ENCODE results near the gene SMG5. TPM values are rescaled to one million over a fixed set of nuclear protein-coding genes. Genes with fewer than 3 reads are reported as not detected.

SMG5 gene
- total RNA-seq, 1 experiment from 2014 or later: 126 TPM

DNA sequence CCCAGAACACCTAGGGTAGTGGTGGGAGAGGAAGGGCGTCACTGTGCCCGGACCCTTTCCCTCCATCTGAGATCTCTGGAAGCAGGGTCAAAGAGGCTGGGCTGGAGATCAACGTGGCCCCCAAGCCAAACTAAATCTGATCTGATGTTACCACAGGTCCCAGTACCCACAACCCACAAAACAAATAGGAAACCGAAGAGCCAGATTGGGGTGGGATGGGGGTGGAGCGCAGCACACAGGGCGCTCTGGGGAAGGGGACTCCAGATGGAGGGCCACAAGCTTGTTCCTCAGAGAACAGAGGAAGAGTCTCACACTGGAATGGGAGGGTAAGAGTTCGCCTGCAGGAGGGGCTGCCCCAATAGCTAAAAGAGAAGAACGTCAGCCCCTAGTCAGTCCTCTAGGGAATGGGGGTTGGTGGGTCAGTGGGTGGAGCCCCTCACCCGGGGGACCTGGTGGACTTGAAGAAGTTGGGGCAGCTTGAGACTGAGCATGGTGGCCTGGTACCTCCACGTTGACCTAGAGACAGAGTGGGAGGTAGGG is 36.3 kb downstream of the SMG5 start:
- H3K27ac ChIP-seq (ENCODE audit: low read length): no peak overlapping the region
- POLR2A ChIA-PET (ENCODE audit: unreplicated experiment): interaction anchor here (0.6 kb wide), 2 partner anchors 71 to 243 kb away, joined by 3 read pairs; no protein-coding TSS in a partner anchor
- H3F3A ChIP-seq (ENCODE audit: low read length, unreplicated experiment): no peaks in the 10 kb centered on the region
- DNase-seq: no peak
- H3K79me2 ChIP-seq (ENCODE audit: low read length): no peaks in the 10 kb centered on the region
- no peak overlapping the region for H2AFZ ChIP-seq (ENCODE audit: low read length)
- CTCF ChIA-PET: no interaction called here
- TF ChIP-seq EZH2phosphoT487 (IDR thresholded peaks at IDR 0.05; ENCODE audit: borderline replicate concordance, low read length) (no peak), EZH2 (IDR thresholded peaks at IDR 0.05; ENCODE audit: low read length, unreplicated experiment) (no peak)
- TF ChIP-seq, protein P1, sequence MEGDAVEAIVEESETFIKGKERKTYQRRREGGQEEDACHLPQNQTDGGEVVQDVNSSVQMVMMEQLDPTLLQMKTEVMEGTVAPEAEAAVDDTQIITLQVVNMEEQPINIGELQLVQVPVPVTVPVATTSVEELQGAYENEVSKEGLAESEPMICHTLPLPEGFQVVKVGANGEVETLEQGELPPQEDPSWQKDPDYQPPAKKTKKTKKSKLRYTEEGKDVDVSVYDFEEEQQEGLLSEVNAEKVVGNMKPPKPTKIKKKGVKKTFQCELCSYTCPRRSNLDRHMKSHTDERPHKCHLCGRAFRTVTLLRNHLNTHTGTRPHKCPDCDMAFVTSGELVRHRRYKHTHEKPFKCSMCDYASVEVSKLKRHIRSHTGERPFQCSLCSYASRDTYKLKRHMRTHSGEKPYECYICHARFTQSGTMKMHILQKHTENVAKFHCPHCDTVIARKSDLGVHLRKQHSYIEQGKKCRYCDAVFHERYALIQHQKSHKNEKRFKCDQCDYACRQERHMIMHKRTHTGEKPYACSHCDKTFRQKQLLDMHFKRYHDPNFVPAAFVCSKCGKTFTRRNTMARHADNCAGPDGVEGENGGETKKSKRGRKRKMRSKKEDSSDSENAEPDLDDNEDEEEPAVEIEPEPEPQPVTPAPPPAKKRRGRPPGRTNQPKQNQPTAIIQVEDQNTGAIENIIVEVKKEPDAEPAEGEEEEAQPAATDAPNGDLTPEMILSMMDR (conservative IDR thresholded peaks at IDR 0.05; ENCODE audit: low read depth, low read length): no peak
- H3K4me3 ChIP-seq (ENCODE audit: low read length): no peak overlapping the region
- intact Hi-C loops (cut with micrococcal nuclease): no loop called here
- no peak for ATAC-seq
- no peaks in the 10 kb centered on the region for H3K27me3 ChIP-seq (ENCODE audit: low read length)
- H3K36me3 ChIP-seq (ENCODE audit: low read depth, low read length): peaks cover 23% of the 10 kb centered on the region
- peaks cover 9% of the 10 kb centered on the region for H3K4me1 ChIP-seq (ENCODE audit: insufficient read depth, low read length)
- no peaks in the 10 kb centered on the region for H3K9me2 ChIP-seq (replicated peaks; ENCODE audit: low read length)
- H3K4me2 ChIP-seq (ENCODE audit: low read length): no peak overlapping the region
- no peaks in the 10 kb centered on the region for H3K9me3 ChIP-seq (ENCODE audit: low read length)
- no peak overlapping the region for H3K9ac ChIP-seq (ENCODE audit: low read length)
- BruUV-seq (replicated peaks): no TSS peak
- no peaks in the 10 kb centered on the region for H4K20me1 ChIP-seq (ENCODE audit: low read length)

DNA sequence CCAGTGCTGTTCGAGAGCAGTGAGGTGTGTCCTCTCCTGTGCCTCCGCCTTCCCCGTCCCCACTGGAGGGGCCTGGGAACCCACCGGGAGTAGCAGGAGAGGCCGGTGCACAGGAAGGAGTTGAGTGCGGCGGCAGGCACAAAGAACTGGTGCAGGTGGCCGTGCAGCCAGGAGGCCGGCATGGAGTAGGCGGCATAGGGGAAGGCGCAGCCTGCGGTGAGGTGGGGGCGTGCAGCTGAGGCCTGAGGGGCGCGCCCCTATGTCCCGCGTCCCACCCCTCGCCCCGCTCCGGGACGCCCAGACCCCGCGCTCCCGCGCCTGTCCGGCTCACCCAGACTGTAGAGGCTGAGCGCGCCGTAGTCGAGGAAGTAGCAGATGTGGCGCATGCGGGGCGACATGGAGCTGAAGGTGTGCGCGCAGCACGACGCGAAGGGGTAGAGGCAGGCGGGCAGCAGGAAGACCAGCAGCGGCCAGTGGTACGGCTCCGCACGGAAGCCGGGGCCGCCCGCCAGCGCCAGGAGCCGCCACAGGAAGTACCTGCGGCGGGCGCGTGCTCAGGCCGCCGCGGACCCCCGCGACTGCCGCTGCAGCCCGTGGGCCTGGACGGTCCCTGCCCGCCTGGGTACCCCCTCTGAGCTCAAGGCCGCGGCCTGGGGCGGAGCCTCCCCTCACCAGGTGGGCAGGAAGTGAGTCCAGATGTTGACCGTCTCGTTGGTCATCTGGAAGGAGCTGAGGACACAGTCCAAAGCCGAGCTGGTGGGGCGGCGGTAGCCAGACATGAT is 37.0 kb downstream of the SMG5 start:
- no peak overlapping the region for H3K9ac ChIP-seq (ENCODE audit: low read length)
- POLR2A ChIA-PET (ENCODE audit: unreplicated experiment): interaction anchor here (0.6 kb wide), 2 partner anchors 71 to 242 kb away, joined by 3 read pairs; no protein-coding TSS in a partner anchor
- no peaks in the 10 kb centered on the region for H3F3A ChIP-seq (ENCODE audit: low read length, unreplicated experiment)
- no peaks in the 10 kb centered on the region for H3K79me2 ChIP-seq (ENCODE audit: low read length)
- H3K36me3 ChIP-seq (ENCODE audit: low read depth, low read length): peaks cover 16% of the 10 kb centered on the region
- intact Hi-C loops (cut with micrococcal nuclease): no loop called here
- no peak for TF ChIP-seq EZH2 (IDR thresholded peaks at IDR 0.05; ENCODE audit: low read length, unreplicated experiment)
- TF ChIP-seq EZH2phosphoT487 (IDR thresholded peaks at IDR 0.05; ENCODE audit: borderline replicate concordance, low read length): no peak
- TF ChIP-seq, protein P1 (conservative IDR thresholded peaks at IDR 0.05; ENCODE audit: low read depth, low read length): no peak
- no peak overlapping the region for H2AFZ ChIP-seq (ENCODE audit: low read length)
- CTCF ChIA-PET: no interaction called here
- H3K27ac ChIP-seq (ENCODE audit: low read length): no peak overlapping the region
- no peaks in the 10 kb centered on the region for H4K20me1 ChIP-seq (ENCODE audit: low read length)
- ATAC-seq (no peak), DNase-seq (no peak)
- no peaks in the 10 kb centered on the region for H3K27me3 ChIP-seq (ENCODE audit: low read length)
- H3K4me1 ChIP-seq (ENCODE audit: insufficient read depth, low read length): peaks cover 15% of the 10 kb centered on the region
- no TSS peak for BruUV-seq (replicated peaks)
- H3K4me2 ChIP-seq (ENCODE audit: low read length): no peak overlapping the region
- no peaks in the 10 kb centered on the region for H3K9me3 ChIP-seq (ENCODE audit: low read length)
- no peaks in the 10 kb centered on the region for H3K9me2 ChIP-seq (replicated peaks; ENCODE audit: low read length)
- H3K4me3 ChIP-seq (ENCODE audit: low read length): no peak overlapping the region

GRCh38 chr1:156244712-156245111 is 37.9 kb downstream of the SMG5 start:
- no peak overlapping the region for H3K9ac ChIP-seq (ENCODE audit: low read length)
- no peaks in the 10 kb centered on the region for H3K9me2 ChIP-seq (replicated peaks; ENCODE audit: low read length)
- TF ChIP-seq, protein P1 (conservative IDR thresholded peaks at IDR 0.05; ENCODE audit: low read depth, low read length): no peak
- TF ChIP-seq EZH2phosphoT487 (IDR thresholded peaks at IDR 0.05; ENCODE audit: borderline replicate concordance, low read length) (no peak), EZH2 (IDR thresholded peaks at IDR 0.05; ENCODE audit: low read length, unreplicated experiment) (no peak)
- no peak for ATAC-seq
- ChIA-PET POLR2A (ENCODE audit: unreplicated experiment) (no interaction called here), CTCF (no interaction called here)
- no peaks in the 10 kb centered on the region for H4K20me1 ChIP-seq (ENCODE audit: low read length)
- H3K27ac ChIP-seq (ENCODE audit: low read length): no peak overlapping the region
- no peak for DNase-seq
- peaks cover 15% of the 10 kb centered on the region for H3K4me1 ChIP-seq (ENCODE audit: insufficient read depth, low read length)
- H3K9me3 ChIP-seq (ENCODE audit: low read length): no peaks in the 10 kb centered on the region
- BruUV-seq (replicated peaks): no TSS peak
- H3K36me3 ChIP-seq (ENCODE audit: low read depth, low read length): peaks cover 12% of the 10 kb centered on the region; the same call in 1 of the 2 replicates
- H2AFZ ChIP-seq (ENCODE audit: low read length): no peak overlapping the region
- H3K4me2 ChIP-seq (ENCODE audit: low read length): no peak overlapping the region
- H3K79me2 ChIP-seq (ENCODE audit: low read length): no peaks in the 10 kb centered on the region
- intact Hi-C loops (cut with micrococcal nuclease): no loop called here
- no peak overlapping the region for H3K4me3 ChIP-seq (ENCODE audit: low read length)
- no peaks in the 10 kb centered on the region for H3K27me3 ChIP-seq (ENCODE audit: low read length)
- H3F3A ChIP-seq (ENCODE audit: low read length, unreplicated experiment): no peaks in the 10 kb centered on the region
